ENCODE results near the gene SUMO3.
A peak's percentile ranks its signal among the peaks of the same experiment; 100 is the strongest.

The SUMO3 gene

GRCh38 chr21:44819283-44820243 lies 1.7 kb upstream of the SUMO3 start:
- no peak for DNase-seq
- Mint-ChIP-seq H3K4me1 (peaks cover 10% of the 10 kb centered on the region), H3K27ac (no peak overlapping the region), H3K27me3 (ENCODE audit: low read depth, poor library complexity) (peaks cover 3% of the 10 kb centered on the region), H3K9me3 (peaks cover 54% of the 10 kb centered on the region), H3K4me3 (peak overlapping the region; percentile 66), H3K36me3 (ENCODE audit: low read depth) (peaks cover 22% of the 10 kb centered on the region)
- TF ChIP-seq CTCF (IDR thresholded peaks at IDR 0.05), result no peak

- Mint-ChIP-seq H3K9me3 (peaks cover 46% of the 10 kb centered on the region), H3K4me3 (no peak overlapping the region), H3K4me1 (peaks cover 10% of the 10 kb centered on the region), H3K27me3 (ENCODE audit: low read depth, poor library complexity) (peaks cover 3% of the 10 kb centered on the region), H3K36me3 (ENCODE audit: low read depth) (peaks cover 18% of the 10 kb centered on the region), H3K27ac (no peak overlapping the region)
- TF ChIP-seq CTCF (IDR thresholded peaks at IDR 0.05), result no peak
- no peak for DNase-seq
Measured at GRCh38 chr21:44818640-44819011, 764 bp upstream of the SUMO3 start.

GRCh38 chr21:44817506-44817880 lies 369 bp downstream of the SUMO3 start:
- Mint-ChIP-seq H3K27me3 (ENCODE audit: low read depth, poor library complexity) (peaks cover 3% of the 10 kb centered on the region), H3K4me1 (peaks cover 10% of the 10 kb centered on the region), H3K36me3 (ENCODE audit: low read depth) (peaks cover 18% of the 10 kb centered on the region), H3K9me3 (peaks cover 34% of the 10 kb centered on the region), H3K4me3 (peak overlapping the region; percentile 69), H3K27ac (no peak overlapping the region)
- peak; percentile 97 for DNase-seq
- TF ChIP-seq CTCF (IDR thresholded peaks at IDR 0.05), result no peak

- peaks cover 17% of the 10 kb centered on the region for H3K36me3 Mint-ChIP-seq (ENCODE audit: low read depth)
Measured at GRCh38 chr21:44816761-44817505, 929 bp downstream of the SUMO3 start.

GRCh38 chr21:44815852-44816628 lies 1.8 kb downstream of the SUMO3 start:
- no peak overlapping the region for H3K27ac Mint-ChIP-seq
- H3K9me3 Mint-ChIP-seq, result peaks cover 22% of the 10 kb centered on the region
- no peak for DNase-seq
- H3K4me1 Mint-ChIP-seq, result peaks cover 10% of the 10 kb centered on the region
- peaks cover 3% of the 10 kb centered on the region for H3K27me3 Mint-ChIP-seq (ENCODE audit: low read depth, poor library complexity)
- peak overlapping the region; percentile 79 for H3K4me3 Mint-ChIP-seq
- H3K36me3 Mint-ChIP-seq (ENCODE audit: low read depth), result peaks cover 24% of the 10 kb centered on the region
- no peak for TF ChIP-seq CTCF (IDR thresholded peaks at IDR 0.05)

More at GRCh38 chr21:44816761-44817505, 929 bp downstream of the SUMO3 start:
- Mint-ChIP-seq H3K27ac (no peak overlapping the region), H3K4me3 (peak overlapping the region; percentile 79), H3K9me3 (peaks cover 29% of the 10 kb centered on the region), H3K27me3 (ENCODE audit: low read depth, poor library complexity) (peaks cover 3% of the 10 kb centered on the region), H3K4me1 (peaks cover 10% of the 10 kb centered on the region)
- no peak for DNase-seq
- TF ChIP-seq CTCF (IDR thresholded peaks at IDR 0.05), result no peak
